OCI-LY7 (cell line): ENCODE data around the gene GAN. TPM values are rescaled to one million over a fixed set of nuclear protein-coding genes. Genes with fewer than 3 reads are reported as not detected.
"Not testable (repeated sequence)": the region's sequence is repeated elsewhere in the genome, so short reads cannot be mapped to it uniquely, and the experiment has no call there.

Experiments
- BruUV-seq: library from RNA; stranded (reverse); fragments of 400-500 nt; replicated peaks from 2 replicates; lab custom pipeline; 2021; lab: Mats Ljungman, UMichigan
- CTCF ChIA-PET: fragments of 300-600 bp; sonication (Branson Sonifier 250); formaldehyde crosslinking; loops from one replicate; lab custom pipeline; 2022; ENCODE audit warnings: antibody characterized with exemption; ENCODE audit not compliant: unreplicated experiment; lab: Charles Lee
- POLR2A ChIA-PET: fragments of 300-600 bp; sonication (Branson Sonifier 250); formaldehyde crosslinking; loops from one replicate; lab custom pipeline; 2022; ENCODE audit warnings: antibody characterized with exemption; lab: Charles Lee
- DNase-seq: peaks from one replicate; pipeline ENCODE4 v3.0.0-alpha.2; 2015; ENCODE audit warnings: low spot score
- H2AFZ ChIP-seq: fragments of 200-600 bp; sonication (generic), shearing (Covaris generic); 2 replicates; pipeline ENCODE4 v1.6.1; 2014; ENCODE audit warnings: mild to moderate bottlenecking, antibody characterized with exemption, low read length, moderate library complexity
- H3K27ac ChIP-seq: fragments of 200-600 bp; sonication (generic); 2 replicates; pipeline ENCODE4 v1.5.1; 2014; ENCODE audit warnings: mixed run types, low read depth, mild to moderate bottlenecking, moderate library complexity, low read length, inconsistent platforms; ENCODE audit not compliant: poor library complexity, severe bottlenecking
- H3K36me3 ChIP-seq: fragments of 200-600 bp; sonication (generic); 2 replicates; pipeline ENCODE4 v1.6.1; 2014; ENCODE audit warnings: mild to moderate bottlenecking, antibody characterized with exemption, low read length, moderate library complexity, mixed read lengths; ENCODE audit not compliant: insufficient read depth
- H3K4me1 ChIP-seq: fragments of 200-600 bp; sonication (generic); 2 replicates; pipeline ENCODE4 v1.5.1; 2014; ENCODE audit warnings: mild to moderate bottlenecking, low read length; ENCODE audit not compliant: insufficient read depth, poor library complexity, severe bottlenecking
- H3K4me2 ChIP-seq: fragments of 200-600 bp; sonication (generic); 2 replicates; pipeline ENCODE4 v1.6.1; 2014; ENCODE audit warnings: mild to moderate bottlenecking, low read length
- H3K4me3 ChIP-seq: fragments of 200-600 bp; sonication (generic); 2 replicates; pipeline ENCODE4 v1.5.1; 2014; ENCODE audit warnings: mild to moderate bottlenecking, low read depth, low read length; ENCODE audit not compliant: poor library complexity, severe bottlenecking
- H3K79me2 ChIP-seq: fragments of 200-600 bp; sonication (generic); 2 replicates; pipeline ENCODE4 v1.6.1; 2016; ENCODE audit warnings: low read depth, mild to moderate bottlenecking, low read length, moderate library complexity, mixed read lengths; ENCODE audit not compliant: insufficient read depth
- H3K9me2 ChIP-seq: fragments of 200-600 bp; sonication (generic); 2 replicates; pipeline ENCODE4 v1.6.1; 2016; ENCODE audit warnings: mild to moderate bottlenecking, low read length, mixed read lengths; ENCODE audit not compliant: insufficient read depth
- H3K9me3 ChIP-seq: fragments of 200-600 bp; sonication (generic); 2 replicates; pipeline ENCODE4 v1.6.1; 2014; ENCODE audit warnings: mild to moderate bottlenecking, mixed run types, low read length, mixed read lengths
- H4K20me1 ChIP-seq: fragments of 200-600 bp; sonication (generic); 2 replicates; pipeline ENCODE4 v1.6.1; 2014; ENCODE audit warnings: mild to moderate bottlenecking, antibody characterized with exemption, low read length, moderate library complexity, mixed read lengths; ENCODE audit not compliant: insufficient read depth
- CTCF ChIP-seq: fragments of 200-600 bp; sonication (generic); conservative IDR thresholded peaks from 2 replicates; pipeline ENCODE4 v1.5.1; 2014; ENCODE audit warnings: mild to moderate bottlenecking, antibody characterized with exemption, low read length, moderate library complexity, mixed read lengths
- EZH2phosphoT487 ChIP-seq: fragments of 200-600 bp; sonication (generic); IDR thresholded peaks from 2 replicates; pipeline ENCODE4 v1.6.1; 2018; ENCODE audit warnings: low read depth, borderline replicate concordance, mild to moderate bottlenecking, mixed run types, antibody characterized with exemption, low read length, moderate library complexity, mixed read lengths
- intact Hi-C: fragments of 100-400 bp; cut with micrococcal nuclease; formaldehyde crosslinking; loops from one replicate; pipeline ENCODE4 v1.10.0; 2022; ENCODE audit not compliant: unreplicated experiment
- total RNA-seq, 2 experiments: library from RNA; depleted of rRNA in 1 of 2; stranded (reverse); fragments of >200 nt in 1 of 2; shearing (Covaris generic) in 1 of 2; gene quantifications; 2 replicates each; pipeline ENCODE4 v1.2.3, GENCODE V29; 2014 to 2022

The GAN gene
- total RNA-seq, 2 experiments from 2014 or later: 5.1 to 14.2 TPM

- BruUV-seq: no TSS peak
- intact Hi-C loops: no loop called here
- Histone ChIP-seq H3K4me1 (peaks cover 10% of the 10 kb centered on the region), H2AFZ (no peak overlapping the region), H3K36me3 (no peaks in the 10 kb centered on the region), H3K9me2 (no peaks in the 10 kb centered on the region), H3K79me2 (no peaks in the 10 kb centered on the region), H3K9me3 (no peaks in the 10 kb centered on the region), H3K27ac (no peak overlapping the region), H3K4me2 (no peak overlapping the region), H4K20me1 (no peaks in the 10 kb centered on the region), H3K4me3 (no peak overlapping the region)
- TF ChIP-seq CTCF: no peak
- no peak for TF ChIP-seq EZH2phosphoT487
- DNase-seq: no peak
- CTCF ChIA-PET: no interaction called here
- POLR2A ChIA-PET: interaction anchor here (1.1 kb wide), 1 partner anchor 16 kb away, joined by 3 read pairs; no protein-coding TSS in a partner anchor
Measured at GRCh38 chr16:81401035-81401950, 86.5 kb downstream of the GAN start.

GRCh38 chr16:81403208-81403600, 88.4 kb downstream of the GAN start:
- H2AFZ ChIP-seq: peak overlapping the region; percentile 29; the same call in 1 of the 2 replicates
- peak overlapping the region; percentile 68 for H3K4me2 ChIP-seq
- H3K9me3 ChIP-seq: no peaks in the 10 kb centered on the region
- intact Hi-C loops: loop anchor here (1.0 kb wide), 3 partner anchors 220 to 335 kb away; no protein-coding TSS in a partner anchor
- no peaks in the 10 kb centered on the region for H3K36me3 ChIP-seq
- no peaks in the 10 kb centered on the region for H4K20me1 ChIP-seq
- BruUV-seq: no TSS peak
- ChIA-PET POLR2A (interaction anchor here (0.6 to 0.7 kb wide), 3 partner anchors 67 to 334 kb away, joined by 3 to 12 read pairs (median 3); no protein-coding TSS in a partner anchor), CTCF (interaction anchor here (1.9 kb wide), 1 partner anchor 78 kb away, joined by 7 read pairs; no protein-coding TSS in a partner anchor)
- TF ChIP-seq EZH2phosphoT487: no peak
- no peak overlapping the region for H3K27ac ChIP-seq
- H3K4me1 ChIP-seq: peaks cover 10% of the 10 kb centered on the region
- H3K79me2 ChIP-seq: no peaks in the 10 kb centered on the region
- H3K9me2 ChIP-seq: no peaks in the 10 kb centered on the region
- no peak for DNase-seq
- H3K4me3 ChIP-seq: peak overlapping the region; percentile 55

GRCh38 chr16:81403601-81404391, 89.0 kb downstream of the GAN start:
- peak overlapping the region; percentile 55 for H3K4me3 ChIP-seq
- no peaks in the 10 kb centered on the region for H3K79me2 ChIP-seq
- peak overlapping the region; percentile 68 for H3K4me2 ChIP-seq
- H3K4me1 ChIP-seq: peaks cover 10% of the 10 kb centered on the region
- no peak overlapping the region for H3K27ac ChIP-seq
- no peaks in the 10 kb centered on the region for H3K9me3 ChIP-seq
- H3K9me2 ChIP-seq: no peaks in the 10 kb centered on the region
- peak; percentile 92 for TF ChIP-seq CTCF
- TF ChIP-seq EZH2phosphoT487: no peak
- no peaks in the 10 kb centered on the region for H3K36me3 ChIP-seq
- intact Hi-C loops: loop anchor here (1.0 kb wide), 3 partner anchors 220 to 335 kb away; no protein-coding TSS in a partner anchor
- BruUV-seq: no TSS peak
- peak overlapping the region; percentile 29; the same call in 1 of the 2 replicates for H2AFZ ChIP-seq
- peak; percentile 86 for DNase-seq
- ChIA-PET POLR2A (interaction anchor here (0.6 to 1.5 kb wide), 2 partner anchors 27 to 68 kb away, joined by 3 to 5 read pairs; no protein-coding TSS in a partner anchor), CTCF (interaction anchor here (0.8 to 1.9 kb wide), 2 partner anchors 78 to 82 kb away, joined by 3 to 7 read pairs; no protein-coding TSS in a partner anchor)
- no peaks in the 10 kb centered on the region for H4K20me1 ChIP-seq

- CTCF ChIA-PET: interaction anchor here (1.9 kb wide), 1 partner anchor 77 kb away, joined by 7 read pairs; no protein-coding TSS in a partner anchor
- intact Hi-C loops: not testable (repeated sequence)
- POLR2A ChIA-PET: interaction anchor here (1.0 to 1.5 kb wide), 2 partner anchors 24 to 26 kb away, joined by 3 to 5 read pairs; no protein-coding TSS in a partner anchor
Measured at GRCh38 chr16:81405002-81405401, 90.2 kb downstream of the GAN start.

More at GRCh38 chr16:81405002-81405401, 90.2 kb downstream of the GAN start:
- not testable (repeated sequence) for H3K27ac ChIP-seq, DNase-seq, H3K79me2 ChIP-seq, H3K36me3 ChIP-seq, H2AFZ ChIP-seq, H3K9me2 ChIP-seq, H3K4me2 ChIP-seq, H3K4me3 ChIP-seq, H3K9me3 ChIP-seq, BruUV-seq, H4K20me1 ChIP-seq
- peaks cover 16% of the 10 kb centered on the region for H3K4me1 ChIP-seq
